ENCODE measurements around the gene CYP2E1. TPM values are rescaled to one million over a fixed set of nuclear protein-coding genes. Genes with fewer than 3 reads are reported as not detected.

CYP2E1 gene
- total and polyA plus RNA-seq, 8 donors, result 1.7 to 19.9 (median 4.6) TPM; not detected in 1

DNA sequence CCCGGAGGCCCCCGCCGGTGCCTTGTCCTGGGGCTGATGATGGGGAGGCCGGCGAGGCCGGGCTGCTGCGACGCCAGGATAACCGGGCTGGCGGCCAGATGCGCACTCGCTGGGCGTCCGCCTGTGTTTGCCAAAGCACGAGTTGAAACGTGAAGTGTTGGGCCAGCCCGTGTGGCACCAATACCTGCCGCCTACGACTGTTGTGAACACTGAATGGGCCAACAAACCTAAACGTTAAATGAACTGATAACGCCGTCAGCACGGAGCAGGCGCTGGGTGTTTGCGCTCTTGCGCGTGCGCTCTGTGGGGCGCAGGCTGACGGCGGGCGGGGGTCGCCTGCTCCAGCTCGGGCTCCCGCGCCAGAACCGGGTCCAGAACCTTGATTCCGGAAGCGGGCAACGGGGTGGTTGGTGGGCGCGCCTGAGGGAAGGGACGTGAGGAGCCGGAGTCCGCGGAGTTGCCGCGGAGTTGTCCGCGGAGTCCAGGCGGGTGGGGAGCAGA, 658 bp downstream of the CYP2E1 start:
- 4 to 12% (median 7%) methylated on average over 25 to 51 of the region's 51 CpGs for WGBS, 5 donors
- peaks cover 18 to 28% (median 23%) of the 10 kb centered on the region in 4 donors for H3K4me1 ChIP-seq
- peak overlapping the region; percentile 35 to 49 (median 44) for H3K4me3 ChIP-seq
- H3K36me3 ChIP-seq, result no peaks in the 10 kb centered on the region
- peaks cover 0 to 20% (median 11%) of the 10 kb centered on the region in 4 donors for H3K9me3 ChIP-seq
- peaks cover 0 to 57% (median 25%) of the 10 kb centered on the region in 3 donors for H3K27me3 ChIP-seq
- TF ChIP-seq EP300 (IDR thresholded peaks at IDR 0.05) (no peak), POLR2A (IDR thresholded peaks at IDR 0.05) (no peak), POLR2AphosphoS5 (IDR thresholded peaks at IDR 0.05) (peak in 1 of 3 donors; percentile 21)
- peak in 1 of 2 donors; percentile 68 for DNase-seq
- intact Hi-C loops (cut with DNase I; ENCODE audit: low total_unique reads), result no loop called here
- peak overlapping the region in 2 of 5 donors; percentile 55 to 57 for H3K27ac ChIP-seq

DNA sequence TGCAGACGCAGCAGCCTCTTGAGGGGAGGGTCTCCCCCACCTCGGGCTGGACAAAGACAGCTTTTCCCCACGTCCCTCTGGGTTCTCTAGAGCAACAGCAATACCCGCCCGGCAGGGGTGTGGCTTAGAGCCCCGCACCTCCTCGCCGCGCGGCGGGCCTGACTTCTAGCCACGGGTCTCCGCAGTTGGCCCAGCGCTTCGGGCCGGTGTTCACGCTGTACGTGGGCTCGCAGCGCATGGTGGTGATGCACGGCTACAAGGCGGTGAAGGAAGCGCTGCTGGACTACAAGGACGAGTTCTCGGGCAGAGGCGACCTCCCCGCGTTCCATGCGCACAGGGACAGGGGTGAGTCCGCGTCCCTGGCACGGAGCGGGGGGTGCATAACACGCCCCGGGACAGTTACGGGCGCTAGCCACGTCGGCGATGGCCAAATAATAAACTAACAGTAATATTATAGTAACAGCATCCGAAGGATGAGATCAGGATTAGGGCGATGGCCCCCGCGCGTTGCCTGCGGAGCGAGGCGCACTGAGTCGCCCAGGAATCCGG, 1.2 kb downstream of the CYP2E1 start:
- H3K36me3 ChIP-seq, result no peaks in the 10 kb centered on the region
- intact Hi-C loops (cut with DNase I; ENCODE audit: low total_unique reads), result no loop called here
- H3K4me1 ChIP-seq, result peaks cover 18 to 28% (median 23%) of the 10 kb centered on the region in 4 donors
- DNase-seq, result no peak
- H3K4me3 ChIP-seq, result peak overlapping the region; percentile 35 to 49 (median 44)
- TF ChIP-seq POLR2A (IDR thresholded peaks at IDR 0.05), result no peak
- TF ChIP-seq, protein P1, sequence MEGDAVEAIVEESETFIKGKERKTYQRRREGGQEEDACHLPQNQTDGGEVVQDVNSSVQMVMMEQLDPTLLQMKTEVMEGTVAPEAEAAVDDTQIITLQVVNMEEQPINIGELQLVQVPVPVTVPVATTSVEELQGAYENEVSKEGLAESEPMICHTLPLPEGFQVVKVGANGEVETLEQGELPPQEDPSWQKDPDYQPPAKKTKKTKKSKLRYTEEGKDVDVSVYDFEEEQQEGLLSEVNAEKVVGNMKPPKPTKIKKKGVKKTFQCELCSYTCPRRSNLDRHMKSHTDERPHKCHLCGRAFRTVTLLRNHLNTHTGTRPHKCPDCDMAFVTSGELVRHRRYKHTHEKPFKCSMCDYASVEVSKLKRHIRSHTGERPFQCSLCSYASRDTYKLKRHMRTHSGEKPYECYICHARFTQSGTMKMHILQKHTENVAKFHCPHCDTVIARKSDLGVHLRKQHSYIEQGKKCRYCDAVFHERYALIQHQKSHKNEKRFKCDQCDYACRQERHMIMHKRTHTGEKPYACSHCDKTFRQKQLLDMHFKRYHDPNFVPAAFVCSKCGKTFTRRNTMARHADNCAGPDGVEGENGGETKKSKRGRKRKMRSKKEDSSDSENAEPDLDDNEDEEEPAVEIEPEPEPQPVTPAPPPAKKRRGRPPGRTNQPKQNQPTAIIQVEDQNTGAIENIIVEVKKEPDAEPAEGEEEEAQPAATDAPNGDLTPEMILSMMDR (IDR thresholded peaks at IDR 0.05), result no peak
- TF ChIP-seq EP300 (IDR thresholded peaks at IDR 0.05), result no peak
- no peak for TF ChIP-seq POLR2AphosphoS5 (IDR thresholded peaks at IDR 0.05)
- H3K27me3 ChIP-seq, result peaks cover 0 to 57% (median 25%) of the 10 kb centered on the region in 3 donors
- peaks cover 0 to 15% (median 6%) of the 10 kb centered on the region in 4 donors for H3K9me3 ChIP-seq
- H3K27ac ChIP-seq, result peak overlapping the region in 2 of 5 donors; percentile 55 to 57
- WGBS, 5 donors, result 1 to 10% (median 4%) methylated on average over 34 to 50 of the region's 50 CpGs

GRCh38 chr10:133528845-133529575, 1.8 kb downstream of the CYP2E1 start:
- H3K27ac ChIP-seq, result no peak overlapping the region
- intact Hi-C loops (cut with DNase I; ENCODE audit: low total_unique reads), result no loop called here
- H3K27me3 ChIP-seq, result peaks cover 0 to 57% (median 25%) of the 10 kb centered on the region in 3 donors
- WGBS, 5 donors, result 2 to 16% (median 6%) methylated on average over 23 to 37 of the region's 37 CpGs
- H3K4me1 ChIP-seq, result peaks cover 18 to 28% (median 23%) of the 10 kb centered on the region in 4 donors
- H3K36me3 ChIP-seq, result no peaks in the 10 kb centered on the region
- H3K4me3 ChIP-seq, result peak overlapping the region; percentile 35 to 49 (median 44)
- peaks cover 0 to 8% (median under 1%) of the 10 kb centered on the region in 4 donors for H3K9me3 ChIP-seq
- peak in 1 of 2 donors; percentile 38 for DNase-seq
- TF ChIP-seq POLR2A (IDR thresholded peaks at IDR 0.05), result peak in 1 of 4 donors; percentile 9
- TF ChIP-seq, protein P1 (IDR thresholded peaks at IDR 0.05), result no peak

DNA sequence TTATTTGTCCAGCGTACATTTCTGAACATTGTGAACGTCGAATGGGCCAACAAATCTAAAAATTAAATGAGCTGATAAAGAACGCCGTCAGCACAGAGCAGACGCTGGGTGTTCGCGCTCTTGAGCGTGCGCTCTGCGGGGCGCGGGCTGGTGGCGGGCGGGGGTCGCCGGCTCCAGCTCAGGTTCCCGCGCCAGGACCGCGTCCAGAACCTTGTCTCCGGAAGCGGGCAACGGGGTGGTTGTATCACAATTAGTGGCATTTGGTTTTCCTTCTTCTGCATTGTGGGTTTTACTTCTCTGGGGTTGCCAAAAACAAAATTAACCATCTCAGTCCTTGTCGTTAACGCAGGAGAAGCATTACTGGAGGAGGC, 2.4 kb downstream of the CYP2E1 start:
- Histone ChIP-seq H3K4me3 (peak overlapping the region; percentile 35 to 49 (median 44)), H3K9me3 (peaks cover 0 to 5% (median 0%) of the 10 kb centered on the region in 4 donors), H3K27me3 (peaks cover 0 to 57% (median 25%) of the 10 kb centered on the region in 3 donors), H3K36me3 (no peaks in the 10 kb centered on the region), H3K4me1 (peaks cover 18 to 28% (median 23%) of the 10 kb centered on the region in 4 donors), H3K27ac (no peak overlapping the region)
- intact Hi-C loops (cut with DNase I; ENCODE audit: low total_unique reads), result no loop called here
- no peak for DNase-seq
- TF ChIP-seq, protein P1 (IDR thresholded peaks at IDR 0.05), result no peak
- TF ChIP-seq EP300 (IDR thresholded peaks at IDR 0.05) (no peak), POLR2A (IDR thresholded peaks at IDR 0.05) (no peak), POLR2AphosphoS5 (IDR thresholded peaks at IDR 0.05) (no peak)
- WGBS, 5 donors, result 5 to 27% (median 14%) methylated on average over 22 to 26 of the region's 26 CpGs
